CD14-positive monocyte (primary cell): Measurements from ENCODE around the gene BMERB1. TPM values are rescaled to one million over a fixed set of nuclear protein-coding genes. Genes with fewer than 3 reads are reported as not detected.
"Not testable (repeated sequence)": the region's sequence is repeated elsewhere in the genome, so short reads cannot be mapped to it uniquely, and the experiment has no call there.

Experiments
- DNase-seq, 3 donors: peaks; one replicate each; pipeline ENCODE4 v3.0.0-alpha.2; 2011 to 2022
- H2AFZ ChIP-seq: 2 replicates; pipeline ENCODE4 v1.6.0; 2012; ENCODE audit warnings: mild to moderate bottlenecking, low read depth, low read length, inconsistent platforms; ENCODE audit not compliant: insufficient read depth, poor library complexity, severe bottlenecking
- H3K27ac ChIP-seq, 2 donors: 1 replicate in 1 of 2; 2 replicates in 1 of 2; pipeline ENCODE4 v1.5.1; 2012 to 2013; ENCODE audit warnings: low read length in 2 of 2, control low read depth in 1 of 2, inconsistent platforms in 1 of 2, low read depth in 1 of 2, mild to moderate bottlenecking in 1 of 2
- H3K27me3 ChIP-seq, 2 donors: one replicate each; pipeline versions ENCODE4 v1.6.0 to v1.6.1; 2011 to 2013; ENCODE audit warnings: low read length in 2 of 2; ENCODE audit not compliant: control insufficient read depth in 2 of 2, insufficient read depth in 2 of 2
- H3K36me3 ChIP-seq, 2 donors: replicated peaks in 1 of 2; 1 replicate in 1 of 2; 2 replicates in 1 of 2; pipeline versions ENCODE4 v1.5.1 to v1.6.1; 2012 to 2013; ENCODE audit warnings: low read length in 2 of 2, control low read depth in 1 of 2, inconsistent platforms in 1 of 2, mild to moderate bottlenecking in 1 of 2; ENCODE audit not compliant: insufficient read depth in 2 of 2, control insufficient read depth in 1 of 2
- H3K4me1 ChIP-seq, 2 donors: 1 replicate in 1 of 2; 2 replicates in 1 of 2; pipeline versions ENCODE4 v1.5.1 to v1.6.1; 2012 to 2013; ENCODE audit warnings: low read length in 2 of 2, control low read depth in 1 of 2, inconsistent platforms in 1 of 2, mild to moderate bottlenecking in 1 of 2, moderate library complexity in 1 of 2; ENCODE audit not compliant: insufficient read depth in 2 of 2, control insufficient read depth in 1 of 2
- H3K4me2 ChIP-seq: replicated peaks from 2 replicates; pipeline ENCODE3; 2012; ENCODE audit warnings: low read length, moderate library complexity, mild to moderate bottlenecking; ENCODE audit not compliant: poor library complexity, severe bottlenecking; ENCODE audit errors: extremely low read depth
- H3K4me3 ChIP-seq, 3 experiments: fragments of 200-600 bp in 1 of 3; sonication (generic) in 1 of 3; replicated peaks in 1 of 3; 1 replicate in 2 of 3; 2 replicates in 1 of 3; pipeline ENCODE4 v1.5.1; 2011 to 2013; ENCODE audit warnings: low read length in 3 of 3, mild to moderate bottlenecking in 3 of 3, control low read depth in 2 of 3, low read depth in 2 of 3, inconsistent platforms in 1 of 3, moderate library complexity in 1 of 3
- H3K79me2 ChIP-seq: 2 replicates; pipeline ENCODE4 v1.6.0; 2012; ENCODE audit warnings: mild to moderate bottlenecking, control low read depth, inconsistent platforms, low read length, moderate library complexity; ENCODE audit not compliant: insufficient read depth
- H3K9ac ChIP-seq: 2 replicates; pipeline ENCODE4 v1.6.0; 2017; ENCODE audit warnings: low read length, mild to moderate bottlenecking; ENCODE audit not compliant: insufficient read depth, poor library complexity, severe bottlenecking
- H3K9me3 ChIP-seq, 2 donors: replicated peaks in 1 of 2; 1 replicate in 1 of 2; 2 replicates in 1 of 2; pipeline versions ENCODE4 v1.5.1 to v1.6.1; 2012 to 2013; ENCODE audit warnings: low read length in 2 of 2, control low read depth in 1 of 2; ENCODE audit not compliant: control insufficient read depth in 1 of 2, insufficient read depth in 1 of 2
- H4K20me1 ChIP-seq: 2 replicates; pipeline ENCODE4 v1.6.0; 2012; ENCODE audit warnings: mild to moderate bottlenecking, low read length, control low read depth, moderate library complexity; ENCODE audit not compliant: insufficient read depth
- H3K27ac Mint-ChIP-seq, 7 donors: one replicate each; pipeline ENCODE4 v1.8.0; 2020; ENCODE audit warnings: mild to moderate bottlenecking in 7 of 7, mixed read lengths in 7 of 7, moderate library complexity in 6 of 7, inconsistent platforms in 2 of 7
- H3K27me3 Mint-ChIP-seq, 3 donors: one replicate each; pipeline ENCODE4 v1.8.0; 2021 to 2022; ENCODE audit warnings: low read depth in 3 of 3, mild to moderate bottlenecking in 3 of 3, mixed read lengths in 3 of 3, moderate library complexity in 3 of 3, inconsistent platforms in 1 of 3
- H3K36me3 Mint-ChIP-seq, 2 donors: one replicate each; pipeline ENCODE4 v1.8.0; 2020; ENCODE audit warnings: mixed read lengths in 2 of 2, inconsistent platforms in 1 of 2, mild to moderate bottlenecking in 1 of 2
- H3K4me1 Mint-ChIP-seq: one replicate; pipeline ENCODE4 v1.8.0; 2020; ENCODE audit warnings: mild to moderate bottlenecking, mixed read lengths
- H3K4me3 Mint-ChIP-seq, 2 donors: one replicate each; pipeline ENCODE4 v1.8.0; 2020; ENCODE audit warnings: mild to moderate bottlenecking in 2 of 2, mixed read lengths in 2 of 2, moderate library complexity in 1 of 2
- H3K9me3 Mint-ChIP-seq, 7 donors: one replicate each; pipeline ENCODE4 v1.8.0; 2020 to 2022; ENCODE audit warnings: mixed read lengths in 7 of 7, mild to moderate bottlenecking in 6 of 7, moderate library complexity in 6 of 7, inconsistent platforms in 2 of 7
- WGBS: methylation state at CpG from one replicate; pipeline ENCODE4 v1.1.5; 2013; ENCODE audit warnings: missing lambda C conversion rate; ENCODE audit not compliant: insufficient coverage; 5-methylcytosine and 5-hydroxymethylcytosine counted together
- intact Hi-C, 2 donors: fragments of 100-400 bp; cut with micrococcal nuclease; formaldehyde crosslinking; loops; one replicate each; pipeline versions ENCODE4 v1.15.0 to v1.15.1; 2023
- polyA plus RNA-seq, 3 donors: library from polyadenylated mRNA; depleted of rRNA in 1 of 3; unstranded in 2 of 3; stranded (reverse) in 1 of 3; fragments of 300-500 nt in 2 of 3; fragments of >200 nt in 1 of 3; fragmentation: Illumina TruSeq in 2 of 3; gene quantifications; 1 replicate in 2 of 3; 2 replicates in 1 of 3; pipeline ENCODE4 v1.2.3, GENCODE V29; 2012 to 2021
- TF ChIP-seq, protein P1 (sequence below): fragments of 200-600 bp; IDR thresholded peaks from one replicate; pipeline ENCODE4 v1.8.0; 2022; ENCODE audit warnings: antibody characterized with exemption, mild to moderate bottlenecking

The BMERB1 gene
- polyA plus RNA-seq, 3 donors = 0.11 to 0.28 (median 0.11) TPM

DNA sequence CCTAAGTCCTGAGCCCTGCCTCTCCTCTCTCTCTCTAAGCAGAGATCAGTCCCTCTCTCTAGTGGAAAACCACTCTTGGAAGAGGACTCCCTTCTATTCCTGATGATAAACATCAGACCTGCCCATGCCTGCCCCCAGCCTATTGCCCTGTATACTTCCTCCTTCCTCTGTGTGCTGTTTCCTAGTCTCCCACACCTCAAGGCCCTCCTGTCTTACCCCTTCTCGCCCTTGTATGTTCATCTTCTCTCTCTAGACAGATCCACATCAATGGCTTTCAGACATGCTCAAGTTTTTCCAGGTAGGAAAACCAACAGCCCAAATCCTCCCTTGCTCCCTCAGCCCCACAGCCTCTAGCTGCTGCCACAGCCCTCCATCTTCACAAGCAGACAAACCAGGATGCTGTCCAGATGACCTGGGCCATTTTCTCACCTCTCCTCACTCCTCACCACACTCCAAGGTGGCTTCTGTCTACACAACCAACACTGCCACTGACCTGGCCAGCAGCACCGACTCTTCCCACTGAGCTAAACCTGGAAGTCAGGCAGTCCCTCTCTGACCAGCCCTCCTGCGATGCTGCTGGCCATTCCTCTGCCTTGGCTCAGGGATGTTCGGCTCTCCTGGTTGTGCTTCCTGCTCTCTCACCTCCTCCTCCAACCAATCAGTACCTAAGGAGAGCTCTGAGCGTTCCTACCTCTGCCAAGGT lies 172.3 kb downstream of the BMERB1 start:
- Histone ChIP-seq H3K4me3 (no peak overlapping the region), H4K20me1 (no peaks in the 10 kb centered on the region), H3K9ac (no peak overlapping the region), H3K27me3 (no peaks in the 10 kb centered on the region), H3K36me3 (peaks cover 94 to 100% of the 10 kb centered on the region in 2 donors), H2AFZ (no peak overlapping the region), H3K4me2 (no peak overlapping the region), H3K4me1 (peaks cover 17 to 23% of the 10 kb centered on the region in 2 donors), H3K27ac (peak overlapping the region in 1 of 2 donors; percentile 84), H3K79me2 (peaks cover 4% of the 10 kb centered on the region), H3K9me3 (no peaks in the 10 kb centered on the region)
- Mint-ChIP-seq H3K36me3 (peaks cover 94 to 99% of the 10 kb centered on the region in 2 donors), H3K27ac (peak overlapping the region; percentile 70 to 96 (median 92)), H3K27me3 (no peaks in the 10 kb centered on the region), H3K4me1 (peaks cover 23% of the 10 kb centered on the region), H3K4me3 (no peak overlapping the region), H3K9me3 (peaks cover 0 to 1% (median 0%) of the 10 kb centered on the region in 7 donors)
- intact Hi-C loops = no loop called here
- TF ChIP-seq, protein P1, sequence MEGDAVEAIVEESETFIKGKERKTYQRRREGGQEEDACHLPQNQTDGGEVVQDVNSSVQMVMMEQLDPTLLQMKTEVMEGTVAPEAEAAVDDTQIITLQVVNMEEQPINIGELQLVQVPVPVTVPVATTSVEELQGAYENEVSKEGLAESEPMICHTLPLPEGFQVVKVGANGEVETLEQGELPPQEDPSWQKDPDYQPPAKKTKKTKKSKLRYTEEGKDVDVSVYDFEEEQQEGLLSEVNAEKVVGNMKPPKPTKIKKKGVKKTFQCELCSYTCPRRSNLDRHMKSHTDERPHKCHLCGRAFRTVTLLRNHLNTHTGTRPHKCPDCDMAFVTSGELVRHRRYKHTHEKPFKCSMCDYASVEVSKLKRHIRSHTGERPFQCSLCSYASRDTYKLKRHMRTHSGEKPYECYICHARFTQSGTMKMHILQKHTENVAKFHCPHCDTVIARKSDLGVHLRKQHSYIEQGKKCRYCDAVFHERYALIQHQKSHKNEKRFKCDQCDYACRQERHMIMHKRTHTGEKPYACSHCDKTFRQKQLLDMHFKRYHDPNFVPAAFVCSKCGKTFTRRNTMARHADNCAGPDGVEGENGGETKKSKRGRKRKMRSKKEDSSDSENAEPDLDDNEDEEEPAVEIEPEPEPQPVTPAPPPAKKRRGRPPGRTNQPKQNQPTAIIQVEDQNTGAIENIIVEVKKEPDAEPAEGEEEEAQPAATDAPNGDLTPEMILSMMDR = no peak
- no peak for DNase-seq
- 96% methylated on average over 4 of the region's 5 CpGs for WGBS

DNA sequence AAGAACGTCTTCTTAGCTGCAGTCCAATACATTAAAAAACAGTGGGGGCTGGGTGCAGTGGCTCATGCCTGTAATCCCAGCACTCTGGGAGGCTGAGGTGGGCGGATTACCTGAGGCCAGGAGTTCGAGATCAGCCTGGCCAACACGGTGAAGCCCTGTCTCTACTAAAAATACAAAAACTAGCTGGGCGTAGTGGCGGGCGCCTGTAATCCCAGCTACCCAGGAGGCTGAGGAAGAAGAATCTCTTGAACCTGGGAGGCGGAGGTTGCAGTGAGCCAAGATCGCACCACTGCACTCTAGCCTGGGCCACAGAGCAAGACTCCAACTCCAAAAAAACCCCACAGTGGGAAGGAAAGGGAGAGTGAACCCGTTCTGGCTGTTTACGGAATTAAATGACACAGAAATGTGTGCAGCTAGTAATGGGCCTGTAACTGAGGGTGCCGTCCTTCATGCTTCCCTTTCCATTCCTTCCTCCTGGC lies 172.9 kb downstream of the BMERB1 start:
- H4K20me1 ChIP-seq, H3K4me2 ChIP-seq, H3K27me3 Mint-ChIP-seq, DNase-seq, H3K27me3 ChIP-seq, H3K9ac ChIP-seq, H3K79me2 ChIP-seq, intact Hi-C loops, H3K4me3 ChIP-seq, H3K9me3 ChIP-seq, H3K9me3 Mint-ChIP-seq, H2AFZ ChIP-seq, H3K4me3 Mint-ChIP-seq: not testable (repeated sequence)
- Mint-ChIP-seq H3K27ac (peak overlapping the region; percentile 84 to 96 (median 92)), H3K36me3 (peaks cover 94 to 99% of the 10 kb centered on the region in 2 donors), H3K4me1 (peaks cover 23% of the 10 kb centered on the region)
- Histone ChIP-seq H3K27ac (peak overlapping the region; percentile 78 to 84), H3K4me1 (peaks cover 17 to 23% of the 10 kb centered on the region in 2 donors), H3K36me3 (peaks cover 94 to 100% of the 10 kb centered on the region in 2 donors)
- WGBS = no CpG with 5 or more reads among the region's 12 CpGs
